GM19455 (cell line): ENCODE results near the gene PRPF40A.
A peak's percentile ranks its signal among the peaks of the same experiment; 100 is the strongest.

ENCODE experiments used
- ATAC-seq: cut with Tn5 transposase; IDR thresholded peaks from one replicate; pipeline ENCODE4 v1.9.1; 2021; ENCODE audit not compliant: unreplicated experiment

PRPF40A gene

DNA sequence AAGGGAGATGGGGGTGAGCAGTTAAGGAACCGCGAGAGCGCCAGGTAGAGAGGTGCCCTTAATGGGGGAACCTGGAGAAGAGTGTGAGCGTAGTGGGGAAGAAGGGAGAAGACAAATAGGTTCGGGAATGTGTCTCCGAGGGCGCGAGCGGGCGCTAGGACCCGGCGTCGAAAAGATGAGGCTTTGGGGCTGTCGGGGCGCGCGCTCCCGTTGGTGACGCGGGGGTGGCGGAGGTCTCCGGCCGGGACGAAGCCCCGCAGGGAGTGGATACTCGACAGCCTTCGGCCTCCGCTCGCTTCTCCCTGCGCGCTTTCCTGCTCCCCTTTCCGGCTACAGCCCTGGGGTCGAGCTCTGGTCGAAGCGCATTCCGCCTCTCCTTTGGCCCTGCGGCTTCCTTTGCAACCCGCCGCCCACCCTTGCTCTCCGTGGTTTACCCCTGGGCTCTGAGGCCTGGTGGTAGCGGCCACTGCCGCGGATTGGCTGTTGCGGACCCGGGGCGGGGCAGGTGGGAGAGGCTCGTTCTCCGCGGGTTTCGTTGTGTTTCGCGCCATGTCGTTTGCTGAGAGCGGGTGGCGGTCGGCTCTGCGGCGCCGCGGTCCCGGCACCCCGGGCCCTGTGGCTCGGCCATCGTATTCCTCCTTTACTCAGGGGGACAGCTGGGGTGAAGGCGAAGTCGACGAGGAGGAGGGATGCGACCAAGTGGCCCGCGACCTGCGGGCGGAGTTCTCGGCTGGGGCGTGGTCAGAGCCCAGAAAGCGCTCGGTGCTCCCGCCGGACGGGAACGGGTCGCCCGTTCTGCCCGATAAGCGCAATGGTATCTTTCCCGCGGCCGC is 1.0 kb upstream of the PRPF40A start, which contains the start of gene ARL6IP6:
Gene ARL6IP6 (plus strand): TSS at position 545 of the 833 bp plus-strand sequence. CDS start 5 bp downstream, at position 550.
- ATAC-seq: peak; percentile 67

DNA sequence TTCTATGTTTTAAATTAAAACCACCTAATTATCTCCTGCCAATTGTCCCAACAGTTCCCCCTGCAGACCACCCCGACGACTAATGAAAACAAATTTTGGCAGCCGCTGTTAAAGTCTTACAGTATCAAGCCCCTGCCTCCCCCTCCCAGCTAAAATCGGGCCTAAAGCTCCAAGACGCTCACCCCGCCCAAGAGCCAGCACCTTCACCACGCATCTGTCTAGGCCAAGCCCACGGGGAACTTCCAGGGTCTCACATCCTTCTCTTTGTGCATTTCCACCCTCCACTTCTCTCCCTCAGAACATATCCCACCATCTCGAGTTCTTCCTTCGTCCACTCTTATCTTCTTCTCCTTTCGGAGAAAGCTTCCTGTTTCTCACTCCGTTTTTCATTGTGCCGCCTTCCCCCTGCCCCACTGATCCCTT is 445 bp downstream of the PRPF40A start:
- ATAC-seq: peak; percentile 3

DNA sequence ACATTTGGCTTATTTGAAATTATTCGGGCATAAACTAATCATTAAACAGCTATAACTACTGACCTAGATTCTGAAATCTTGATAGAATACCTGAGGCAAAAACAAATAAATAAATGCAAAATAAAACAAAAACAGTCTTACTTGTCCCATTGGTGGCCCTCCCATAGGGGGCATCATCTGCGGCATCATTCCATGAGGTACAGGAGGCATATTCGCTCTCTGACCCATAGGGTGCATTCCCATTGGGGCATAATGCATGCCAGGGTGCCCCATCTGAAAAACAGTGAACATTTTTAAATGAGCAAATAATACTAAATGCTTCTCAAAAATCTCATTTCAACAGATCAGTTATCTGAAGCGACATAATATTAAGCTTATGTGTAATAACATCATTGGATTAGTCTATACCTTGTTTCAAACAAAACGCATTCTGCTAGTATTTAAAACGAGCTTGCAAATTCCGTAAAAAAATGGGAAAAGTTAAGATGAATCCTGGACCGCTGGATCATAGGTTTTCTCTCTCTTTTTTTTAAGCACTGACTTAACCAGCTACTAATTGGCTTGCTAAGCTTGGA is 1.3 kb downstream of the PRPF40A start:
- no peak for ATAC-seq

DNA sequence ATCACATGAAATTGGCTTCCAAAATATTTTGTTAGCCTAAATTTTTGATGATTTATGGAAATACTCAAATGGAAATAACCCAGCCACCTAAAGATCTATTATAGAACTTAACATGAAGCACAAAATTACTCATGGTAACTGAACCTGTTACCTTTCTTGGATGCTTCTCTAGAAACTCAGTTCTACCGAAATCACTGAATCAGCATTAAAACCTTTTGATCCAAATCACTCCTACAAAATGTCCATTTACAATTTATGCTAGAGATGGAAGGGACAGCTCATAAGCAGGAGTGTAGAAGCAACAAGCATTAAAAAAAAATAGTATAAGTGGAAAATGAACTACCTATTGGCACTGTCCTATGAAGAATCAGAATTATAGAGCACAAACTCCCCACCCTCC is 2.1 kb downstream of the PRPF40A start:
- no peak for ATAC-seq

DNA sequence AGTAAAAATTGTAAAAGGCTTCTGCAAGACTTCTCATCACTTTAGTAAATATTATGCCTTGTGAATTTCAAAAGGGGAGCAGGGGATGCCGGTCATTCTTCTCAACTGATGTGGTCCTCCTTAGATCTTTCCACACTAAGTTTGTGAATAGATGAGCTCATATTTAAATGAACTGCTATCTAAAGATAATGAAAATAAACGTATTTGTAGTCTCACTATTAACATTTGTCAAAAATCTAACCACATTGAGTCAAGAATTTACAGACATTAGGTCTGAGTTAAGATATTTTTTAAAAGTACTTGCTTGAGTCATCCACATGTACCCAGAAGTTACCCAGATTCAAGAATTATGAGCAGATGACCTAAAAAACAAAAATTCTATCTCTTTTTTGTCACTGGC is 6.5 kb downstream of the PRPF40A start:
- ATAC-seq: no peak

DNA sequence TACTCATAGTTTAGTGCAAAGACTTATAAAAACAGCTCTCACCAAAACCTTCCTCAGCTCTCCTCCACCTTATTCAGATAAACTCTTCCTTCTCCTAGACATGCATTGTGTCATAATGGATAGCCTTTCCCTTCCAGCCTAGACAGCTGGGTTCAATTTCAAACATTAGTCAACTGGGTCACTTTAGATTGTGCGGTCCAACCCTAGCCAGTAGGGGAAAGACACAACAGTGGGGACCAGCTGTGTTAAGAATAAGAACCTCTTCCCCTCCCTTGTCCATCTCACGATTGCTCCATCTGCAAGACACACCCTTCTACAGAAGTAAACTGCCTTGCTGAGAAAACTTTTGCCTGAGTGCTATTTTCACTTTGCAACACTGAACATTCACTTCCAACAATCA is 8.5 kb downstream of the PRPF40A start:
- ATAC-seq: no peak

DNA sequence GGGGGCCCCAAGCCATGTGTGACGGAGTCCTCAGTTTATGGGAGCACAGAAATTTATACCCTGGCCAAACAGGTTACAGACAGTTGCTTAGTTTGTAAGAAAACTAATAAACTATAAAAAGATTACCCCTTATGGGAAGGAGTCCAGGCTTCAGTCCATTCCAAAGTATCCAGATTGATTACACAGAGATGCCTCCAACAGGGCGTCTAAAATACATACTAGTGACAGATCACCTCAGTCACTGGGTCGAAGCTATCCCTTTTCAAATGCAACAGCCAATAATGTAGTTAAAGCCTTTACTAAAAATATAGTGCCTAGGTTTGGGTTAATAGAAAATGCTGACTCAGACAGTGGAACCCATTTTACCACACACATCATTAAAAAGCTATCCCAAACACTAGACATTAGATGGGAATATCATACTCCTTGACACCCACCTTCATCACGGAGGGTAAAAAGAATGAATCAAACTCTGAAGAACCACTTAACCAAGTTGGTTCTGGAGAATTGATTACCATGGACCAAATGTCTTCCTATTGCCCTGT is 10.7 kb downstream of the PRPF40A start:
- ATAC-seq: no peak

DNA sequence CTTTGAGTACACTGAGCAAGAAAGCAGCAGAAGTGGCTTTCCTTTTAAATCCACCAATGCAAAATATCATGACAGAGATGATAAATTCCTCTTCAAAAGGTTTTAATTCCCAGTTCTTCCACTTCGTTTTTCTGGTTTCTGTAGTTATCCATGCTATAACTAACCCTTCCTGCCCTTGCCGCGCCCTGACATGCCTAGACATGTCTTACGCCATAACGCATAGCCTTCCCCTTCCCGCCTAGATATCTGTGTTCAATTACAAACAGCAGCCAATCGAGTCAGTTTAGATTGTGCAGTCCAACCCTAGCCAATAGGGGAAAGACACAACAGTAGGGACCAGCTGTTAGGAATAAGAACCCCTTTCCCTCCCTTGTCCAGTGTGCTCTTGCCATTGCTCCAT is 16.1 kb downstream of the PRPF40A start:
- ATAC-seq: no peak

DNA sequence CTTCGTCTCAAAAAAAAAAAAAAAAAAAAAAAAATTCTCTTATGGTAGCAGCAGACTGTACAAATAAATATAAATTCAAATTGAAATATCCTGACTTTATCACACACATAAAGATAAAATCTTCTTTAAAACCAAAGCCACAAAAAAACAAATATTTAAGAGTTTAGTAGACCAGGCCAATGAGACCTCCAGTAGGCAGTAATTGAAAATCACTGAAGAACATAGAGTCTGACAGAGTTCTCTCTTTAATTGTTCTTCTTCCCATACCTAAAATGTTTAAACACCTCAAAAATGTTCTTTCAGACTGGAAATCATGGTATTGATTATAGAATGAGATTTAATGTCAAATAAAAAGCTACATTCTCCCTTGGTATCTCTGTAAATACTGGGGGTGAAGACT is 20.8 kb downstream of the PRPF40A start:
- ATAC-seq: no peak

DNA sequence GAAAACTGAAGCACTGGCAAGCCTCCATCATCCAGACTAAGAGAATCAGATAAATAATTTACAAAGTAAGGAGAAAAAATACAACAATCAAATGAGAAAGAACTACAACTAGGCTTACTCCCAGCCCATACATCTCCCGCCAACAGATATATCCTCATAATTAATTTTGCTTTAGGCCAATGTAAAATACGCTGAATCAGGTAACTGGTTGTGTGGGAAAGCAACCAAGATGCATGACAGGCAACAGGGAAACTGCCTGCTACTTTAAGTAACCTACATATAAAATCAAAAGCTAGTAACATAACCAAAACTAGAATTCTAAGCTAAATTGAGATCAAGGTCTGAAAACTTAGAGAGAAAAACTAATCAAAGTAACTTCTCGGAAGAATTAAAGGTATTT is 21.5 kb downstream of the PRPF40A start:
- no peak for ATAC-seq

DNA sequence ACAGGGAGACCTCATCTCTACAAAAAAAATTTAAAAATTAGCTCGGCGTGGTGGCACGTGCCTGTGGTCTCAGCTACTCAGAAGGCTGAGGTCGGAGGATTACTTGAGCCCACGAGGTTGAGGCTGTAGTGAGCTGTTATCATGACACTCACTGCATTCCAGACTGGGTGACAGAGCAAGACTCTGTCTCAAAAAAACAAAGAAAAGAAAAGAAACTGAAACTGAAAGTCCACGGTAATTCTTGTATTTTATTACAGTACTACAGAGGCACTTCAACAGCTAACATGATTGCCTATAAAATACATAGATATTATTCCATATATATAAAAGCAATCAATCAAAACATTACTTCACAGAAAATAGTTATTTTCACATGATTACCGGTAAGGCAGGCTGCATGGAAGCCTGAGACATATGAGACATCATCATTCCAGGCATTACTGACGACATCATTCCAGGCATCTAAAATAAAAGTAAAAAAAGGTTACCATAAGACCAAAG is 23.1 kb downstream of the PRPF40A start:
- peak; percentile 39 for ATAC-seq

DNA sequence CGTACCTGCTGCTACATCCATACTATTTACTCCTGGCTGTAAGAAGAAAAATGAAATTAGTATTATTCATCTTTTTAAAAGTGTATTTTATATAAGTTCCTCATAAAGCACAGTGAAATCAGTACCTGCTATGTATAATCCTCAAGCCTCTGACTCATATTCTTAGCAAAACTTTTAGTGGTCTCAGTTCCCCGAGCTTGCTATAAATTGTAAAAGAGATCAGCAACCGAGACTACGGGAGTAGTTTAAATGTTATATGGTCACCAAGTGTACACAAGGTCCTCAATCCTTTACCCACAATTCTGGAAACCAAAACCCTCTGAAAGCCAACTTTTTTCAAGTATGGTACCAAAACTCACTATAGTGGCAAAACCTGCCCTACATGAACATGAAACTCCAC is 24.2 kb downstream of the PRPF40A start:
- peak; percentile 85 for ATAC-seq

DNA sequence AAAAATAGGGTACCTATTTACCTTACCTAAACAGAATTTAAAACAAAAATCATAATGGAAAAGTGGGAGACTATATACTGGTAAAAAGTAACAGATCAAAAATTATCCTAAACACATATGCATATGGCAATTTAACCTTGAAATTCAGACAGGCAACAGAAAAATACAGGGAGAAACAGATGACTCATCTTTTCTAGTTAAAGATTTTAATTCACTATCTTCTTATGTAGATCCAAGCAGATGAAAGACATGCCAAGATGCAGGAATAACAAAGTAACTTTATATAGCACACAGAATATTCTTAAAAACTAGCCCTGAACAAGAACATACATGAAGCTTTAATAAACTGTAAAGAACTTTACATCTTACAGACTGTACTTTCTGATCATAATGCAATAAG is 30.9 kb downstream of the PRPF40A start:
- ATAC-seq: no peak

DNA sequence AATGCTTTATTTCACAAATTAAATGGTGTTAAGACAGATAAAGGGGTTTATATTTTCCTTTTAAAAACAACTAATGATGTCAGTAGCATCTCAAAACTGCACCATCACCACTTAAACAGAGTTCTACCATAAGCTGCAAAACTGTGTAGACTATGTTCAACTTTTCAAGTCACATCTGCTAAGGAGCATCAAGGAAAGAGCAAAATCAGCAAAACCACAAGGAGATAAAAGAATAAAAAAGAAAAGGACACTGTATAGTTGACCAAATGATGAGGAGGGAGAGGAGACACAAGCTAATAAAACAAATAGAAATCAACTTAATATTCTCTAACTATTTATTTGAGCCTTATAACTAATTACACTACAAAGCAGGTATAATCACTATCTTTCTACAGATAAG is 33.9 kb downstream of the PRPF40A start:
- no peak for ATAC-seq

DNA sequence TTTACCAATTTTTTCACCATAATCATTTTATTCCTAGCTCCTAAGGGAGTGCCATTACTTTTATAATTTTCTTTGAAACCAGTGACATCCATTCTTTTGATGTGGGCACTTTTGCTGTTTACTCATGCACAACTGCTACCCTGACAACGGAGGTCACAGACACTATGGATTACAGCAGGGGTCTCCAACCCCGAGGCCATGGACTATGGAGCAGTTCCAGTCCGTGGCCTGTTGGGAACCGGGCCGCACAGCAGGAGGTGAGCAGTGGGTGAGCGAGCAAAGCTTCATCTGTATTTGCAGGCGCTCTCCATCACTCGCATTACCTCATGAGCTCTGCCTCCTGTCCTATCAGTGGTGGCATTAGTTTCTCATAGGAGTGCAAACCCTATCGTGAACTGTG is 34.6 kb downstream of the PRPF40A start:
- ATAC-seq: no peak

DNA sequence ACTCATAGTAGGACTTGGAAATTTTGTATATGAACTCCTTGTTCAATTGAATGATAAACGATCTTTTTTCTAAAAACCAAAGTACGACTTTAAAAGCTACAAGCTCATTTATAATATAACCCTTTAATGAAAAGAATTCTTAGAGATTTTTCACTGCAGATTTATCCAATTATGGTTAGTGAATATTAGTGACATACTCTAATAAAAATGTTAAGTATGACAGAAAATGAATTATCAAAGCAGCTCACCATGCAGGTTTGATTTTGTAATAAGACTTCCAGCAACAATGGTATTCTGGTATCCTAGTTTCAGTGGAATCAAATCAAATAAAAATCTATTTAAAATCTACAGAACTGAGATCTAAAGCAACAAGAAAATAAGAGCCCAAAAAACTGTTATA is 38.5 kb downstream of the PRPF40A start:
- no peak for ATAC-seq

DNA sequence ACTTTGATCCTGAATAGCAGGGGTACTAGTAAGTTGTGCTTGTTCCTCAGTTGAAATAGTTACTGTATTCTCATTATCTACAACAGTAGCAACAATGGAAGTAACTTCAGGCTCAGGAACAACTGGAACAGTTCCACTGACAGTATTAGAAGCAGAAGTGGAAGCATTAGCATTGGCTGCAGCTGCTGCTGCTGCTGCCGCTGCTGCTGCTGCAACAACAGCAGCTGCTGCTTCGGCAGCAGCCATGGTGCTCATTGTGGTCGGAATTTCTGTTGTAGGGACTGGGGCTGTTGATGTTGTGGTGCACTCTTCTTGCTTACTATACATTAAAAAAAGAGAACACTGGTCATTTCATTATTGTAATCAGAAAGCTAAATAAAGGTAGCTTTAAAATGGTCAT is 40.8 kb downstream of the PRPF40A start:
- no peak for ATAC-seq

DNA sequence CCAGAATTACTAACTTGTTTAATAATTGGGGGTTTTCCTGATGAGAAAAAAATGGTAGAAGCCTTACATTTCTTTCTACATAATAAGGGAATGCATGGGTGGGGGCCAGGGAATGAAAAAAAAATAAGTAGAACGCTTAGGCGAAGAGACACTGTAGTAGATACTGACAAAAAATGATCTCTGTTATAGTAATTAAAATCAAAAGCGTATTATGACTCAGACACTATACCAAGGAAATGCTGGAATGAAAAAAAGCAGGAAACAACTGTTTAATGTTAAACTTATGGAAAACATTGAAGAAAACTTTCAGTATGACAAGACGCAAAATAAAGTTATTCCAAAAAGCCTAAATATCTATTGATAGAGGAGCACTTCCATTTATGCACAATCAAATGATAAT is 42.9 kb downstream of the PRPF40A start:
- ATAC-seq: no peak

DNA sequence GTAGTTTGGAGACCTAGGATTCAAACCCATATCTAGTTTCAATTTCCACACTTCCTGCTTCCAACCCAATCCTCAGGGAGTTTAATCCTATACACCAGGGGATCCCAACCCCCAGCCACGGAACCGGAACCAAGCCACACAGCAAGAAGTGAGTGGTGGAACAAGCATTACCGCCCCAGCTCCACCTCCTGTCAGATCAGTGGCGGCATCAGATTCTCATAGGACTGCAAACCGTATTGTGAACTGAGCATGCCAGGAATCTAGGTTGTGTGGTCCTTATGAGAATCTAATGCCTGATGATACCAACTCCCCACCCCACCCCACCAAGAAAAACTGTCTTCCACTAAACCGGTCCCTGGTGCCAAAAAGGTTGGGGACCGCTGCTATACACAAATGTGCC is 52.5 kb downstream of the PRPF40A start:
- ATAC-seq: no peak

DNA sequence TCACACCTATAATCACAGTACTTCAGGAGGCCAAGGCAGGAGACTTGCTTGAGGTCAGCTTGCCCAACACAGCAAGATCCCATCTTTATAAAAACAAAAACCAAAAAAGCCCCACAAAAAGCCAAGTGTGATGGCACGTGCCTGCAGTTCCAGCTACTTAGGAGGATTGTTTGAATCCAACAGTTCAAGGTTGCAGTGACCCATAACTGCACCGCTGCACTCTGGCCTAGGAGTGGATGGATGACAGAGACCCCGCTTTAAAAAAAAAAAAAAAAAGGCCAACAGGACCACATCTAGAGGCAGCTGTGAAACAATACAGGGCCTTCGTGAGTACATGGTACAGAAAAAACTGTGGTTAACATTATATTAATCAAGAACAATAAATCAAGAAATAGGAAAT is 56.2 kb downstream of the PRPF40A start:
- ATAC-seq: no peak

DNA sequence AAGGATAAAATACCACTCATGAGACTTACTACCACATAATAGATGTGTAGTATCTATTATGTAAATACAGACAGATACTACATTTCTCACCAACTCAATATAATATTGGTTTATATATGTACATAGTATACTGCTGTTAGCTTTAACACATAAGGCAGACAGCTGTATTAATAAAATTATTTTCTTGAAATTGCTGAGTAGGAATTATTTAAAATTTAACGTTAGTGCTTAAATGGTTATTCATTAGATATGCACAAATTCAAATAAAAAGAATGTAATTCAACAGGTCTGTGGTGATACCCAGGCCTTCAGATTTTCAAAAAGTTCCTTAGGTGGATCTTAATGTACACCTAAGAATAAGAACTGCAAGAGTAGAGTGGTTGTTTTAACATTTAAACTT is 59.0 kb downstream of the PRPF40A start:
- ATAC-seq: no peak

DNA sequence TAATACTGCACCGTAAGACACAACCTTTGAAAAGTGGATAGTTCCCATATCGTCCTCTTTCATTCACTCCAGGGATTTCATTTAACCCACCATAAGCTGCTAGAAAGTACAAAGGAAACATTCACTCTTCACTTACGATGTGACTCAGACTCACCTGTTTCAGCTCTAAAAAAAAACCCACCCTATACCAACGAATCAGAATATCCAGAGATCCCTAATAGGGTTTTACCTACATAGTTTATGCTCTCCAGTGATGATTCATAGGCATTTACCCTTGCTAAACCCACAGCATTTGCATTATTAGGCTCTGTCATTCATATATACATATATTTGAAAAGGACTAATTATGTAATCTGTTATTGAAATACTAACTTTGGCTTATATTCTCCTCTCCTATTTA is 60.2 kb downstream of the PRPF40A start:
- no peak for ATAC-seq
